Naive thymus-derived CD4-positive, alpha-beta T cell (primary cell): ENCODE results near the gene SYNE4. TPM values are rescaled to one million over a fixed set of nuclear protein-coding genes. Genes with fewer than 3 reads are reported as not detected.
"Not testable (repeated sequence)": the region's sequence is repeated elsewhere in the genome, so short reads cannot be mapped to it uniquely, and the experiment has no call there.

Source experiments
- ATAC-seq: fragments of 150-1000 bp; cut with Tn5 transposase; 2 replicates; pipeline ENCODE4 v1.10.0; 2021; ENCODE audit warnings: mild to moderate bottlenecking, moderate library complexity
- CTCF ChIA-PET: fragments of 350-600 bp; sonication (Branson Sonifier 250); formaldehyde crosslinking; loops from one replicate; lab custom pipeline; 2021; ENCODE audit warnings: antibody characterized with exemption; lab: Charles Lee
- POLR2A ChIA-PET: fragments of 350-600 bp; sonication (Branson Sonifier 250); formaldehyde crosslinking; loops from one replicate; lab custom pipeline; 2021; ENCODE audit warnings: antibody characterized with exemption, inconsistent platforms; lab: Charles Lee
- DNase-seq, 9 donors: peaks; one replicate each; pipeline versions ENCODE4 v3.0.0 to v3.0.0-alpha.2; 2020 to 2022; ENCODE audit warnings: mixed read lengths in 1 of 9
- H3K27ac ChIP-seq: one replicate; pipeline ENCODE4 v1.7.0; 2013; ENCODE audit warnings: mild to moderate bottlenecking, low read depth, low read length, moderate library complexity
- H3K27me3 ChIP-seq, 2 donors: one replicate each; pipeline ENCODE4 v1.7.0; 2013; ENCODE audit warnings: low read length in 2 of 2, mild to moderate bottlenecking in 2 of 2, moderate library complexity in 2 of 2; ENCODE audit not compliant: control insufficient read depth in 2 of 2, insufficient read depth in 2 of 2
- H3K36me3 ChIP-seq, 3 experiments: 1 replicate in 2 of 3; 2 replicates in 1 of 3; pipeline ENCODE4 v1.7.0; 2013; ENCODE audit warnings: low read length in 3 of 3, mild to moderate bottlenecking in 3 of 3, moderate library complexity in 1 of 3; ENCODE audit not compliant: insufficient read depth in 3 of 3, control insufficient read depth in 2 of 3
- H3K4me1 ChIP-seq, 2 donors: one replicate each; pipeline ENCODE4 v1.7.0; 2013; ENCODE audit warnings: low read length in 2 of 2, mild to moderate bottlenecking in 2 of 2, moderate library complexity in 1 of 2; ENCODE audit not compliant: control insufficient read depth in 2 of 2, insufficient read depth in 2 of 2
- H3K4me3 ChIP-seq: 2 replicates; pipeline ENCODE4 v1.7.0; 2013; ENCODE audit warnings: mild to moderate bottlenecking, low read length
- H3K9me3 ChIP-seq, 3 experiments: 1 replicate in 2 of 3; 2 replicates in 1 of 3; pipeline ENCODE4 v1.7.0; 2013; ENCODE audit warnings: low read length in 3 of 3; ENCODE audit not compliant: control insufficient read depth in 2 of 3
- H3K27ac Mint-ChIP-seq, 9 donors: one replicate each; pipeline ENCODE4 v1.8.0; 2020 to 2022; ENCODE audit warnings: mixed read lengths in 9 of 9, mild to moderate bottlenecking in 8 of 9, moderate library complexity in 5 of 9, inconsistent platforms in 2 of 9
- H3K27me3 Mint-ChIP-seq, 5 donors: one replicate each; pipeline ENCODE4 v1.8.0; 2021 to 2022; ENCODE audit warnings: mixed read lengths in 5 of 5, mild to moderate bottlenecking in 1 of 5
- H3K36me3 Mint-ChIP-seq, 5 donors: one replicate each; pipeline ENCODE4 v1.8.0; 2020 to 2022; ENCODE audit warnings: mixed read lengths in 5 of 5, mild to moderate bottlenecking in 3 of 5, inconsistent platforms in 1 of 5
- H3K4me1 Mint-ChIP-seq, 7 donors: one replicate each; pipeline ENCODE4 v1.8.0; 2020 to 2022; ENCODE audit warnings: mixed read lengths in 7 of 7, mild to moderate bottlenecking in 3 of 7, inconsistent platforms in 1 of 7
- H3K4me3 Mint-ChIP-seq, 10 donors: one replicate each; pipeline ENCODE4 v1.8.0; 2020 to 2022; ENCODE audit warnings: mild to moderate bottlenecking in 10 of 10, mixed read lengths in 10 of 10, moderate library complexity in 6 of 10, inconsistent platforms in 2 of 10
- H3K9me3 Mint-ChIP-seq, 11 donors: one replicate each; pipeline ENCODE4 v1.8.0; 2020 to 2022; ENCODE audit warnings: mixed read lengths in 11 of 11, mild to moderate bottlenecking in 4 of 11, inconsistent platforms in 1 of 11, moderate library complexity in 1 of 11
- intact Hi-C, 2 donors: fragments of 100-400 bp; cut with micrococcal nuclease; formaldehyde crosslinking; loops; one replicate each; pipeline ENCODE4 v1.15.1; 2023
- polyA plus RNA-seq, 2 donors: library from polyadenylated mRNA; unstranded; fragments of 300-500 nt; fragmentation: Illumina TruSeq; gene quantifications; one replicate each; pipeline ENCODE4 v1.2.3, GENCODE V29; 2021
- total RNA-seq, 6 experiments: library from RNA in 5 of 6; stranded (reverse) in 5 of 6; gene quantifications; 1 replicate in 5 of 6; 2 replicates in 1 of 6; pipeline ENCODE4 v1.2.3 and lab custom pipeline; 2021 to 2026

Gene SYNE4
- total and polyA plus RNA-seq, 7 experiments from 2014 or later: 0.14 to 5.4 (median 3.4) TPM; not detected in 1

GRCh38 chr19:36049080-36049698, 40.6 kb upstream of the SYNE4 start:
- no peak overlapping the region for H3K4me3 Mint-ChIP-seq
- H3K27me3 Mint-ChIP-seq: no peaks in the 10 kb centered on the region
- Histone ChIP-seq H3K4me3 (no peak overlapping the region), H3K27me3 (no peaks in the 10 kb centered on the region), H3K4me1 (peaks cover 0 to 3% of the 10 kb centered on the region in 2 donors), H3K36me3 (peaks cover 0 to 5% (median 0%) of the 10 kb centered on the region in 3 experiments), H3K9me3 (no peaks in the 10 kb centered on the region), H3K27ac (no peak overlapping the region)
- ATAC-seq (no peak), DNase-seq (no peak)
- H3K27ac Mint-ChIP-seq: no peak overlapping the region
- POLR2A ChIA-PET: no interaction called here
- intact Hi-C loops: no loop called here
- H3K9me3 Mint-ChIP-seq: peaks cover 0 to under 1% (median 0%) of the 10 kb centered on the region in 11 donors
- H3K4me1 Mint-ChIP-seq: peaks cover 0 to 34% (median 22%) of the 10 kb centered on the region in 7 donors
- CTCF ChIA-PET: no interaction called here
- H3K36me3 Mint-ChIP-seq: peaks cover 5 to 18% (median 14%) of the 10 kb centered on the region in 5 donors

DNA sequence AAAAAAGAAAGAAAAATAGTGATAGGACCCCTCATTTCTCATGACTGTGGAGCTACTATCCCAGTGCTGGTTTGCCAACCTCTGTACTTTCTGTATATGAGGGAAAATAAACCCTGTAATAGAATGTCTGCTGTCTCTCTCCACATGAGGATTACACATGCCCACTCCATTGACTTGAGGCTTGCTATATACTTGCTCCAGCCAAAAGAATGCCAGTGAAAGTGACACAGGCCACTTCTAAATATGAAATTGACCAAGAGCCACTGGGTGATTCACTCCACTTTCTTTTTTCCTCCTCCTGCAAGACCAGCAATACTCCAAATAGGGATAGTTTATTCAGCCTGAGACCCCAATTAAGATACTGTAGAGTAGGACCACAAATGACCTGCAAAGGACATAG, 39.2 kb upstream of the SYNE4 start:
- no peak overlapping the region for H3K4me3 Mint-ChIP-seq
- peaks cover 0 to 30% (median 14%) of the 10 kb centered on the region in 7 donors for H3K4me1 Mint-ChIP-seq
- Histone ChIP-seq H3K36me3 (peaks cover 0 to 5% (median 0%) of the 10 kb centered on the region in 3 experiments), H3K4me3 (no peak overlapping the region), H3K27ac (no peak overlapping the region), H3K9me3 (no peaks in the 10 kb centered on the region), H3K4me1 (no peaks in the 10 kb centered on the region), H3K27me3 (no peaks in the 10 kb centered on the region)
- no peak for DNase-seq
- no peaks in the 10 kb centered on the region for H3K9me3 Mint-ChIP-seq
- ChIA-PET POLR2A (no interaction called here), CTCF (no interaction called here)
- no peak for ATAC-seq
- intact Hi-C loops: no loop called here
- H3K36me3 Mint-ChIP-seq: peaks cover 5 to 22% (median 14%) of the 10 kb centered on the region in 5 donors
- no peak overlapping the region for H3K27ac Mint-ChIP-seq
- no peaks in the 10 kb centered on the region for H3K27me3 Mint-ChIP-seq

DNA sequence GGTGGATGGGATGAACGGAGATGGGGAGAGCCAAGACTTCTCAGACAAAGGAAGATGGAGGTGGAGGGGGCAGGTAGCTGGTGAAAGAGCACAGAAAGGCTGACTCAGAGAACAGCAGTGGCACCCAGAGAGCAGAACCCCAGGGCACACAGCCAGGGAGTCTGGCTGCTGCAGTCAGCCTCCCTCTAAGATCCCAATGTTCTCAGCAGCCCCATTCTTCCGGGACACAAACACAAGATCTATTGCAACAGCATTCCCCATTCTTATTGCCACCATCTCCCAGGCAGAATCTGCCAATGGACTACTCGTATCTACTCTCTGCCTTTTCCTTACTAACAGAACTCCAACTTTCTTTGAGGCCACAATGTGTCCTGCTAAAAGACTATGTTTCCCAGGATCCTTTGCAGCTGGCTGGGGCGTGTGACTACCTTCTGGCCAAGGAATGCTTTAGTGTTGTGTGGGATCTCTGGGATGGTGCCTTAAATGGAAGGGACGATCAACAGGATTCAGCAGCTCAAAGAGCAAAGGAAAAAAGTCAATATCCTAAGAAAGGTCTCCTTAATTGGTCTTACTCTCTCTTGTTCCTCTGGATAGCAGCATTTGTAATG, 37.9 kb upstream of the SYNE4 start:
- POLR2A ChIA-PET: interaction anchor here (0.6 kb wide), 1 partner anchor 427 kb away, joined by 4 read pairs; no protein-coding TSS in a partner anchor
- Mint-ChIP-seq H3K27me3 (no peaks in the 10 kb centered on the region), H3K36me3 (peaks cover 5 to 22% (median 14%) of the 10 kb centered on the region in 5 donors), H3K9me3 (no peaks in the 10 kb centered on the region), H3K27ac (no peak overlapping the region), H3K4me3 (no peak overlapping the region), H3K4me1 (peaks cover 0 to 29% (median 11%) of the 10 kb centered on the region in 7 donors)
- no peaks in the 10 kb centered on the region for H3K27me3 ChIP-seq
- no peak overlapping the region for H3K27ac ChIP-seq
- H3K4me3 ChIP-seq: no peak overlapping the region
- H3K4me1 ChIP-seq: no peaks in the 10 kb centered on the region
- H3K36me3 ChIP-seq: peaks cover 0 to 5% (median 0%) of the 10 kb centered on the region in 3 experiments
- DNase-seq: no peak
- CTCF ChIA-PET: interaction anchor here (0.5 to 0.6 kb wide), 2 partner anchors 69 to 1956 kb away, joined by 3 to 4 read pairs; partner anchors contain the start of gene TBCB
- no peaks in the 10 kb centered on the region for H3K9me3 ChIP-seq
- intact Hi-C loops: no loop called here
- ATAC-seq: no peak

GRCh38 chr19:36043952-36044351, 35.3 kb upstream of the SYNE4 start:
- intact Hi-C loops: no loop called here
- POLR2A ChIA-PET: no interaction called here
- peaks cover 0 to 5% (median 0%) of the 10 kb centered on the region in 3 experiments for H3K36me3 ChIP-seq
- Mint-ChIP-seq H3K9me3 (no peaks in the 10 kb centered on the region), H3K4me3 (no peak overlapping the region), H3K27ac (no peak overlapping the region), H3K27me3 (no peaks in the 10 kb centered on the region), H3K4me1 (peaks cover 0 to 12% (median 4%) of the 10 kb centered on the region in 7 donors), H3K36me3 (peaks cover 0 to 25% (median 14%) of the 10 kb centered on the region in 5 donors)
- H3K27ac ChIP-seq: no peak overlapping the region
- DNase-seq (no peak), ATAC-seq (no peak)
- no peaks in the 10 kb centered on the region for H3K4me1 ChIP-seq
- H3K4me3 ChIP-seq: no peak overlapping the region
- H3K9me3 ChIP-seq: no peaks in the 10 kb centered on the region
- H3K27me3 ChIP-seq: no peaks in the 10 kb centered on the region
- CTCF ChIA-PET: no interaction called here

- ChIA-PET POLR2A (no interaction called here), CTCF (no interaction called here)
- Mint-ChIP-seq H3K4me3 (no peak overlapping the region), H3K9me3 (no peaks in the 10 kb centered on the region), H3K36me3 (peaks cover 0 to 22% (median 14%) of the 10 kb centered on the region in 5 donors), H3K27me3 (no peaks in the 10 kb centered on the region), H3K27ac (no peak overlapping the region), H3K4me1 (peaks cover 4 to 19% (median 11%) of the 10 kb centered on the region in 7 donors)
- no peaks in the 10 kb centered on the region for H3K27me3 ChIP-seq
- ATAC-seq (no peak), DNase-seq (no peak)
- peaks cover 0 to 6% of the 10 kb centered on the region in 2 donors for H3K4me1 ChIP-seq
- no peak overlapping the region for H3K27ac ChIP-seq
- peaks cover 0 to 5% (median 0%) of the 10 kb centered on the region in 3 experiments for H3K36me3 ChIP-seq
- intact Hi-C loops: no loop called here
- no peak overlapping the region for H3K4me3 ChIP-seq
- H3K9me3 ChIP-seq: no peaks in the 10 kb centered on the region
These were observed 33.2 kb upstream of the SYNE4 start for GRCh38 chr19:36041831-36042230.

DNA sequence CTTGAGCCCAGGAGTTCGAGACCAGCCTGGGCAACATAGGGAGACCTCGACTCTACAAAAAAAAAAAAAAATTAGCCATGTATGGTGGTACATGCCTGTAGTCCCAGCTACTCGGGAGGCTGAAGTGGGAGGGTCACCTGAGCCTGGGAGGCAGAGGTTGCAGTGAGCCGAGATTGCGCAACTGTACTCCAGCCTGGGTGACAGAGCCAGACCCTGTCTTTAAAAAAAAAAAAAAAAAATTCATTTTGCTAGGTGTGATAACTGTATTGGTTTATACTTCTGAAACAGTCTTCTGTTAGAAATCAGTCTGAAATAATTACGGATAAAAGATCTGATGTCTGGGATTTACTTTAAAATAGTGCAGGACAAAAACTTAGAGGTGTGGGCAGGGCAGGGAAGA, 32.5 kb upstream of the SYNE4 start:
- H3K27ac Mint-ChIP-seq, H3K27me3 Mint-ChIP-seq, ATAC-seq, H3K27ac ChIP-seq, intact Hi-C loops, POLR2A ChIA-PET, H3K4me3 Mint-ChIP-seq, H3K27me3 ChIP-seq, H3K9me3 Mint-ChIP-seq, DNase-seq, H3K36me3 ChIP-seq, CTCF ChIA-PET, H3K9me3 ChIP-seq, H3K4me3 ChIP-seq: not testable (repeated sequence)
- Mint-ChIP-seq H3K4me1 (peaks cover 6 to 20% (median 13%) of the 10 kb centered on the region in 7 donors), H3K36me3 (peaks cover 0 to 17% (median 12%) of the 10 kb centered on the region in 5 donors)
- peaks cover 0 to 13% of the 10 kb centered on the region in 2 donors for H3K4me1 ChIP-seq
